ENCODE results near the gene PTH2.

- no peak for TF ChIP-seq GABPA (IDR thresholded peaks at IDR 0.05; ENCODE audit: borderline replicate concordance, insufficient read depth, low read length)
- TF ChIP-seq, protein P1, sequence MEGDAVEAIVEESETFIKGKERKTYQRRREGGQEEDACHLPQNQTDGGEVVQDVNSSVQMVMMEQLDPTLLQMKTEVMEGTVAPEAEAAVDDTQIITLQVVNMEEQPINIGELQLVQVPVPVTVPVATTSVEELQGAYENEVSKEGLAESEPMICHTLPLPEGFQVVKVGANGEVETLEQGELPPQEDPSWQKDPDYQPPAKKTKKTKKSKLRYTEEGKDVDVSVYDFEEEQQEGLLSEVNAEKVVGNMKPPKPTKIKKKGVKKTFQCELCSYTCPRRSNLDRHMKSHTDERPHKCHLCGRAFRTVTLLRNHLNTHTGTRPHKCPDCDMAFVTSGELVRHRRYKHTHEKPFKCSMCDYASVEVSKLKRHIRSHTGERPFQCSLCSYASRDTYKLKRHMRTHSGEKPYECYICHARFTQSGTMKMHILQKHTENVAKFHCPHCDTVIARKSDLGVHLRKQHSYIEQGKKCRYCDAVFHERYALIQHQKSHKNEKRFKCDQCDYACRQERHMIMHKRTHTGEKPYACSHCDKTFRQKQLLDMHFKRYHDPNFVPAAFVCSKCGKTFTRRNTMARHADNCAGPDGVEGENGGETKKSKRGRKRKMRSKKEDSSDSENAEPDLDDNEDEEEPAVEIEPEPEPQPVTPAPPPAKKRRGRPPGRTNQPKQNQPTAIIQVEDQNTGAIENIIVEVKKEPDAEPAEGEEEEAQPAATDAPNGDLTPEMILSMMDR (IDR thresholded peaks at IDR 0.05; ENCODE audit: control extremely low read depth in 1 of 3, insufficient read depth in 1 of 3, low read depth in 1 of 3, low read length in 3 of 3), result no peak
Measured at GRCh38 chr19:49453757-49454240, 30.6 kb upstream of the PTH2 start.
